PC-9 (cell line): ENCODE data around the gene MYL4.

Source experiments
- CTCF ChIP-seq: fragments of 200-600 bp; sonication (generic); conservative IDR thresholded peaks from 2 replicates; pipeline ENCODE4 v1.6.1; 2017; ENCODE audit warnings: mixed run types, antibody characterized with exemption, mild to moderate bottlenecking, moderate library complexity
- EZH2 ChIP-seq: fragments of 200-600 bp; sonication (generic); IDR thresholded peaks from 2 replicates; pipeline ENCODE4 v1.8.0; 2017; ENCODE audit warnings: antibody characterized with exemption, low read depth

GRCh38 chr17:47180337-47180736 lies 28.8 kb upstream of the MYL4 start:
- TF ChIP-seq CTCF (no peak), EZH2 (no peak)
